Thyroid gland (tissue), 4 donors: ENCODE results near the gene LMAN2L.

Experiments used
- CTCF ChIP-seq, 6 experiments: fragments of 200-600 bp in 3 of 6; fragments of 450-650 bp in 3 of 6; sonication (generic) in 3 of 6; IDR thresholded peaks; one replicate each; pipeline ENCODE4 v1.5.1; 2016 to 2019; ENCODE audit warnings: antibody characterized with exemption in 6 of 6, mild to moderate bottlenecking in 2 of 6, inconsistent platforms in 1 of 6, moderate library complexity in 1 of 6
- POLR2A ChIP-seq, 2 donors: fragments of 450-650 bp; IDR thresholded peaks; one replicate each; pipeline ENCODE4 v1.6.1; 2017; ENCODE audit warnings: antibody characterized with exemption in 2 of 2, mild to moderate bottlenecking in 2 of 2, moderate library complexity in 1 of 2

- TF ChIP-seq POLR2A (IDR thresholded peaks at IDR 0.05) (no peak), CTCF (IDR thresholded peaks at IDR 0.05) (peak in 1 of 6 experiments; percentile 8)
These were observed 4.8 kb downstream of the LMAN2L start for GRCh38 chr2:96734880-96735583.
